ENCODE measurements around the gene NFIX. TPM values are rescaled to one million over a fixed set of nuclear protein-coding genes. Genes with fewer than 3 reads are reported as not detected.

The NFIX gene
- total and polyA plus RNA-seq, 9 of the 15 experiments (the other 6 are each of a cell fraction or from before 2014, with no cell fraction given) = 0.28 to 26.8 (median 5.4) TPM

DNA sequence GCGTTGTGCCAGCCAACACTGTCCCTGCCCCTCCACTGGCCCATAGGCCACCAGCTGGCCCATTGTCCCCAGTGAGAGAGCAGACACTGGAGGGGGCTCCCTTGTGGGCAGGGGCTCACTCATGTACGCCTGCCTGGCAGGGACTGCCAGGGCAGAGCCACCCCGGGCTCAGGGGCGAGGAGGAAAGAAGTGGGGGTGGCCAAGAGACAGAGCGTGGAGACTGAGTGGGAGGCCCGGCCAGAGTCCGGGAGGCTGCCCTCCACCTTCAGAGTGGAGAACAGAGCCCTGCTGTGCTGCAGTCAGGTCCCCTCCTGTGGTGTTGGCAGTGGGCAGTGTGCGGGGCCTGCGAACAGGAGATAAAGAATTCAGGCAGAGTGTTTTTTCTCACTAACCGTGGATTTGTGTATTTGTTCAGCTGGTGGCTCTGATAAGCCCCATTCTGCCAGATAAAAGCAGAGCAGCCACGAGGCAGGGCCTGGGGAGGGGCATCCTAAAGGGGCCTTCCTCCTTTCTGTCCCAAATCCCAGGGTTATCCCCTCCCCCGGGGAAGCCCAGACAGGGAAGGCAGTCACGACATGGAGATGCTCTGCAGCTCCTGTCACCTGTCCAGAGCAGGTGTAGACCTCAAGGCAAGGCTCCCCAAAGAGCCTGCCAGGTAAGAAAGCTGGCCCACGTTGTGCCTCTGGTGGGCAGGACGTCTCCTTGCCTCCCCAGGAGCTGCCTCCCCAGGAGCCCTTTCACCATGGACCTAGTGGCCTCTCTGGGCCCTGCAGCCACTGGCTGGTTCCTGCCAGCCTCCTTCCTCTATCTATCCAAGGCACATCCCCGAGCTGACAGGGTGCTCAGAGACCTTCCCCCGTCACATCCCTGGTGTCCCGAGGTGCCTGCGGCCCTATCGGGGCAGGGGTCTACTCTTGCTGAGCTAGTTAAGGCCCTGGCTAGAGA lies 74.4 kb downstream of the NFIX start (continued):
- TF ChIP-seq ZNF318 (IDR thresholded peaks at IDR 0.05; ENCODE audit: borderline replicate concordance in 1 of 2, low read depth in 1 of 2) = peak in 1 of 2 experiments; percentile 69; a peak in 2 of 4 replicates
- peak; percentile 98 for TF ChIP-seq KLF16 (IDR thresholded peaks at IDR 0.05)
- peak; percentile 95 for TF ChIP-seq GATA2 (CRISPR knock-in tag; IDR thresholded peaks at IDR 0.05)
- TF ChIP-seq ZBTB26 (CRISPR knock-in tag; IDR thresholded peaks at IDR 0.05) = 0 out of 2 replicates have a peak, but pooled peaks have one; percentile 24
- peak; percentile 66 for TF ChIP-seq JUND (IDR thresholded peaks at IDR 0.05; ENCODE audit: borderline replicate concordance, low read depth, low read length)
- peak; percentile 30; the same call in 1 of the 3 replicates for TF ChIP-seq JUND (tag; IDR thresholded peaks at IDR 0.05; ENCODE audit: borderline replicate concordance, low read depth, low read length)
- no peak for TF ChIP-seq SIRT6 (IDR thresholded peaks at IDR 0.05; ENCODE audit: low read depth, low read length)
- peak; percentile 97 for TF ChIP-seq LEF1 (IDR thresholded peaks at IDR 0.05)
- TF ChIP-seq MTA2 (IDR thresholded peaks at IDR 0.05; ENCODE audit: low read depth) = peak; percentile 99
- peak; percentile 58; the same call in 1 of the 2 replicates for TF ChIP-seq RBFOX2 (IDR thresholded peaks at IDR 0.05; ENCODE audit: low read depth, low read length)
- TF ChIP-seq STAT5B (CRISPR knock-in tag; IDR thresholded peaks at IDR 0.05) = no peak
- TF ChIP-seq MIER1 (IDR thresholded peaks at IDR 0.05; ENCODE audit: low read depth) = no peak
- no peak for TF ChIP-seq PTTG1 (tag; IDR thresholded peaks at IDR 0.05; ENCODE audit: low read depth)
- no peak for TF ChIP-seq PHF8 (IDR thresholded peaks at IDR 0.05; ENCODE audit: borderline replicate concordance, low read length)
- TF ChIP-seq HDAC1 (IDR thresholded peaks at IDR 0.05) = peak; percentile 58 to 97; a peak in 3 of 4 replicates
- TF ChIP-seq ARHGAP35 (IDR thresholded peaks at IDR 0.05; ENCODE audit: partially characterized antibody) = peak; percentile 61
- TF ChIP-seq, protein P1, sequence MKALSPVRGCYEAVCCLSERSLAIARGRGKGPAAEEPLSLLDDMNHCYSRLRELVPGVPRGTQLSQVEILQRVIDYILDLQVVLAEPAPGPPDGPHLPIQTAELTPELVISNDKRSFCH (CRISPR knock-in tag; IDR thresholded peaks at IDR 0.05) = no peak
- TF ChIP-seq, protein P1 (tag; IDR thresholded peaks at IDR 0.05) = peak; percentile 78; the same call in 1 of the 2 replicates
